Measurements from ENCODE around the gene ATP8A2. TPM values are rescaled to one million over a fixed set of nuclear protein-coding genes. Genes with fewer than 3 reads are reported as not detected.

The ATP8A2 gene
- total and polyA plus RNA-seq, 2 of the 8 experiments (the other 6 are each of a cell fraction or from before 2014, with no cell fraction given), result 2.4 to 8.3 TPM

DNA sequence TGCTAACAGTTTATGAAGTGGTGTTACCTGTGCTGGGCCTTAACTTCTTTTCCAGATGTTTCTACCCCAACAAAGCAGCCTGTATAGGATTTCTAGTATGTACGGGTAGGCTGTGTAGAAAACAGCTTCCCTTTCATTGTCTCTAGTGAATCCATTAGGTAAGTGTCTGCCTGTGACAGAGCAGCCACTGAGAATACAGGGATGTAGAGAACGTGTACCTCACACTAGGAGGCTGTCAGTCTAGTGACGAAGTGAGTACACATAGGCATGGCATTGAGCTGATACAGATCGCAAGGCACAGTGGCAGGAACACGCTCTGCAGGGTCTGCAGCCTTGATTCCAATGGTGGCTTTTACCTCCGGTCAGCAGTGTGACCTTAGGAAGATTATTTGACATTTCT, 562.4 kb downstream of the ATP8A2 start:
- Histone ChIP-seq H2BK120ac (replicated peaks; ENCODE audit: low read depth, low read length) (no peak overlapping the region), H2BK5ac (ENCODE audit: low read depth, low read length) (no peak overlapping the region), H3K79me1 (ENCODE audit: low read depth, low read length) (no peaks in the 10 kb centered on the region), H3K36me3 (ENCODE audit: control insufficient read depth in 2 of 4, insufficient read depth in 4 of 4, low read length in 3 of 4) (no peaks in the 10 kb centered on the region), H2AK5ac (ENCODE audit: low read depth, low read length) (no peak overlapping the region), H3K4me2 (ENCODE audit: insufficient read depth in 1 of 2, low read depth in 2 of 2, low read length in 2 of 2) (no peak overlapping the region), H3K4me1 (replicated peaks in 1 of 4; ENCODE audit: control insufficient read depth in 3 of 4, insufficient read depth in 4 of 4, low read length in 3 of 4) (peaks cover 0 to 10% (median 6%) of the 10 kb centered on the region in 4 experiments; a peak in 5 of 7 replicates), H4K8ac (ENCODE audit: extremely low read depth, insufficient read depth, low read length) (no peak overlapping the region; the same call in 1 of the 2 replicates), H3K18ac (ENCODE audit: extremely low read depth, low read length) (no peak overlapping the region), H3K23me2 (ENCODE audit: low read depth, low read length) (no peaks in the 10 kb centered on the region), H3K79me2 (ENCODE audit: control insufficient read depth in 1 of 2, insufficient read depth in 2 of 2, low read length in 2 of 2) (no peaks in the 10 kb centered on the region), H3K4me3 (ENCODE audit: extremely low read depth in 1 of 4, insufficient read depth in 2 of 4, low read depth in 3 of 4, low read length in 4 of 4) (no peak overlapping the region), H2BK12ac (ENCODE audit: low read depth, low read length) (no peak overlapping the region), H4K91ac (replicated peaks; ENCODE audit: insufficient read length, low read length) (no peak overlapping the region), H3K9me3 (ENCODE audit: insufficient read depth in 2 of 2, low read depth in 1 of 2, low read length in 1 of 2) (no peaks in the 10 kb centered on the region), H3K14ac (ENCODE audit: insufficient read length) (no peak overlapping the region), H3K9ac (replicated peaks in 1 of 4; ENCODE audit: extremely low read depth in 1 of 4, low read depth in 3 of 4, low read length in 3 of 4) (no peak overlapping the region), H3K27me3 (replicated peaks in 1 of 4; ENCODE audit: control insufficient read depth in 3 of 4, extremely low read depth in 1 of 4, insufficient read depth in 3 of 4, low read length in 3 of 4) (no peaks in the 10 kb centered on the region; a peak in 1 of 7 replicates), H3K27ac (ENCODE audit: low read depth, low read length) (no peak overlapping the region), H3K4ac (replicated peaks; ENCODE audit: insufficient read length, low read depth, low read length) (no peak overlapping the region), H2BK15ac (ENCODE audit: low read length) (no peak overlapping the region), H3K56ac (replicated peaks; ENCODE audit: insufficient read length, low read depth, low read length) (no peak overlapping the region), H2BK20ac (ENCODE audit: low read length) (no peak overlapping the region), H2AFZ (ENCODE audit: low read length) (no peak overlapping the region), H4K5ac (ENCODE audit: insufficient read length, low read depth, low read length) (no peak overlapping the region), H3K23ac (ENCODE audit: insufficient read length) (no peak overlapping the region), H4K20me1 (replicated peaks in 1 of 2; ENCODE audit: control insufficient read depth in 1 of 2, insufficient read depth in 2 of 2, low read length in 2 of 2) (no peaks in the 10 kb centered on the region)
- no peak for DNase-seq (ENCODE audit: low read depth in 1 of 2, low spot score in 2 of 2)
- FAIRE-seq, result no peak
- TF ChIP-seq BCL11A (IDR thresholded peaks at IDR 0.05; ENCODE audit: low read depth in 2 of 2, low read length in 2 of 2) (no peak), KDM1A (IDR thresholded peaks at IDR 0.05; ENCODE audit: borderline replicate concordance, low read length) (no peak), EZH2 (IDR thresholded peaks at IDR 0.05; ENCODE audit: low read depth, low read length, severe bottlenecking) (no peak), CBX8 (IDR thresholded peaks at IDR 0.05; ENCODE audit: borderline replicate concordance, low read depth, low read length) (no peak), POLR2AphosphoS5 (IDR thresholded peaks at IDR 0.05; ENCODE audit: low read depth, low read length) (no peak), HDAC2 (IDR thresholded peaks at IDR 0.05; ENCODE audit: borderline replicate concordance in 1 of 2, low read depth in 2 of 2, low read length in 2 of 2) (no peak)
- TF ChIP-seq, protein P1, sequence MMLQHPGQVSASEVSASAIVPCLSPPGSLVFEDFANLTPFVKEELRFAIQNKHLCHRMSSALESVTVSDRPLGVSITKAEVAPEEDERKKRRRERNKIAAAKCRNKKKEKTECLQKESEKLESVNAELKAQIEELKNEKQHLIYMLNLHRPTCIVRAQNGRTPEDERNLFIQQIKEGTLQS (IDR thresholded peaks at IDR 0.05; ENCODE audit: insufficient read depth, low read depth, low read length), result no peak
- TF ChIP-seq, protein P2, sequence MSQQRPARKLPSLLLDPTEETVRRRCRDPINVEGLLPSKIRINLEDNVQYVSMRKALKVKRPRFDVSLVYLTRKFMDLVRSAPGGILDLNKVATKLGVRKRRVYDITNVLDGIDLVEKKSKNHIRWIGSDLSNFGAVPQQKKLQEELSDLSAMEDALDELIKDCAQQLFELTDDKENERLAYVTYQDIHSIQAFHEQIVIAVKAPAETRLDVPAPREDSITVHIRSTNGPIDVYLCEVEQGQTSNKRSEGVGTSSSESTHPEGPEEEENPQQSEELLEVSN (IDR thresholded peaks at IDR 0.05), result no peak
- CTCF ChIA-PET (ENCODE audit: partially characterized antibody), result interaction anchor here (0.6 kb wide), 1 partner anchor 573 kb away, joined by 3 read pairs; no protein-coding TSS in a partner anchor
- POLR2A ChIA-PET (ENCODE audit: partially characterized antibody), result no interaction called here
- 88% methylated on average over 6 of the region's 6 CpGs; no CpG with 5 or more reads in 1 of the 2 experiments for WGBS, 2 experiments (ENCODE audit: extremely low coverage in 1 of 2, insufficient coverage in 1 of 2, insufficient read length in 1 of 2, insufficient replicate concordance in 2 of 2, low coverage in 1 of 2, low lambda C conversion rate in 2 of 2, missing lambda C conversion rate in 1 of 2)

All from H1 (cell line).